ENCODE results near the gene HOXA6.

HOXA6 gene

GRCh38 chr7:27123007-27123476 lies 24.5 kb downstream of the HOXA6 start:
- no peak for TF ChIP-seq CTCF (IDR thresholded peaks at IDR 0.05)
- no peak for TF ChIP-seq ZFX (IDR thresholded peaks at IDR 0.05; ENCODE audit: borderline replicate concordance)
- H3K27ac ChIP-seq = peak overlapping the region; percentile 71

- no peak for TF ChIP-seq CTCF (IDR thresholded peaks at IDR 0.05)
- no peak for TF ChIP-seq ZFX (IDR thresholded peaks at IDR 0.05; ENCODE audit: borderline replicate concordance)
- H3K27ac ChIP-seq = peak overlapping the region; percentile 71
These were observed 25.3 kb downstream of the HOXA6 start for GRCh38 chr7:27122077-27122910.

GRCh38 chr7:27121684-27122076 lies 25.9 kb downstream of the HOXA6 start:
- TF ChIP-seq CTCF (IDR thresholded peaks at IDR 0.05) = no peak
- no peak for TF ChIP-seq ZFX (IDR thresholded peaks at IDR 0.05; ENCODE audit: borderline replicate concordance)
- peak overlapping the region; percentile 71 for H3K27ac ChIP-seq

GRCh38 chr7:27119412-27119911 lies 28.1 kb downstream of the HOXA6 start:
- TF ChIP-seq ZFX (IDR thresholded peaks at IDR 0.05; ENCODE audit: borderline replicate concordance) = no peak
- no peak for TF ChIP-seq CTCF (IDR thresholded peaks at IDR 0.05)
- no peak overlapping the region for H3K27ac ChIP-seq

- TF ChIP-seq ZFX (IDR thresholded peaks at IDR 0.05; ENCODE audit: borderline replicate concordance) (no peak), CTCF (IDR thresholded peaks at IDR 0.05) (no peak)
- H3K27ac ChIP-seq = no peak overlapping the region
These were observed 29.0 kb downstream of the HOXA6 start for GRCh38 chr7:27118580-27118979.

- no peak for TF ChIP-seq CTCF (IDR thresholded peaks at IDR 0.05)
- TF ChIP-seq ZFX (IDR thresholded peaks at IDR 0.05; ENCODE audit: borderline replicate concordance) = no peak
- no peak overlapping the region for H3K27ac ChIP-seq
These were observed 29.6 kb downstream of the HOXA6 start for GRCh38 chr7:27117887-27118491.

Data from 22Rv1 (cell line).